ENCODE measurements around the gene UQCC2.

Gene UQCC2

GRCh38 chr6:33711140-33712129 lies at the start of gene UQCC2:
Gene UQCC2, minus strand, starts transcription at chr6:33711700. Its CDS starts 14 bp downstream, at chr6:33711686.
- peak; percentile 85 for DNase-seq

- no peak for DNase-seq
Measured at GRCh38 chr6:33759887-33760629, 48.6 kb upstream of the UQCC2 start.

GRCh38 chr6:33758815-33759216 lies 47.3 kb upstream of the UQCC2 start:
- no peak for DNase-seq

GRCh38 chr6:33757906-33758305 lies 46.4 kb upstream of the UQCC2 start:
- no peak for DNase-seq

GRCh38 chr6:33757113-33757512 lies 45.6 kb upstream of the UQCC2 start:
- DNase-seq = no peak

- DNase-seq = no peak
Measured at GRCh38 chr6:33756211-33756954, 44.9 kb upstream of the UQCC2 start.

- no peak for DNase-seq
Measured at GRCh38 chr6:33755070-33755869, 43.8 kb upstream of the UQCC2 start.

GRCh38 chr6:33754222-33754621 lies 42.7 kb upstream of the UQCC2 start:
- no peak for DNase-seq

GRCh38 chr6:33752646-33753015 lies 41.1 kb upstream of the UQCC2 start:
- no peak for DNase-seq

GRCh38 chr6:33751771-33752645 lies 40.5 kb upstream of the UQCC2 start:
- no peak for DNase-seq

GRCh38 chr6:33750244-33750991 lies 38.9 kb upstream of the UQCC2 start:
- no peak for DNase-seq

- no peak for DNase-seq
Measured at GRCh38 chr6:33749401-33749800, 37.9 kb upstream of the UQCC2 start.

- no peak for DNase-seq
Measured at GRCh38 chr6:33748841-33749240, 37.3 kb upstream of the UQCC2 start.

GRCh38 chr6:33747823-33748222 lies 36.3 kb upstream of the UQCC2 start:
- DNase-seq = no peak

GRCh38 chr6:33746651-33747100 lies 35.2 kb upstream of the UQCC2 start, which contains the start of gene IP6K3:
Gene IP6K3, minus strand, starts transcription at chr6:33746905. Its CDS starts 11,429 bp downstream, at chr6:33735476.
- no peak for DNase-seq

- no peak for DNase-seq
Measured at GRCh38 chr6:33746036-33746600, 34.6 kb upstream of the UQCC2 start.

- no peak for DNase-seq
Measured at GRCh38 chr6:33745548-33745947, 34.0 kb upstream of the UQCC2 start.

- no peak for DNase-seq
Measured at GRCh38 chr6:33744895-33745546, 33.5 kb upstream of the UQCC2 start.

All from KG1 (cell line).